Measurements from ENCODE around the gene PTGES2.

Gene PTGES2

DNA sequence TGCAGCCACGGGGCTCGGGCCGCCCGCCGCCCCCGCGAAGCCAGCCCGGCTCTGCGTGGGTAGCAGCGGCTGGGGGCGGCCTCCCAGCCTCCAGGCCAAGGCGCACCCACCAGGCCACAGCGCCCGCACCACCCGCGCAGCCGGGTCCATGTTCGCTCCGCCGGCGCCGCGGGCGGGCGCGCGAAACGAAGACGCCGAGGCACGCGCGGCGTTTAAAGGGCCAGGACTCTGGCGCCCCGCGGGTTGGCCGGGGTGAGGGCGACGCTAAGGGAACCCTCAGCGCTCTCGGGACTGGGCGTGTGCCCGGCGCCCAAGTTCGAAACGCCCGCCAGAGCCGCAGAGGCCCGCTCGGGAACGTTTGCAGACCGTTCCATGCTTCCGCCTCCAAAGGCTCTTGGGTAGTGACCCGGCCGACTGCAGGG, at the start of gene PTGES2:
TSS of gene PTGES2 (minus strand) at position 162 of the 422 bp plus-strand sequence. CDS start at position 150, 12 bp downstream.
- DNase-seq, result peak; percentile 94

DNA sequence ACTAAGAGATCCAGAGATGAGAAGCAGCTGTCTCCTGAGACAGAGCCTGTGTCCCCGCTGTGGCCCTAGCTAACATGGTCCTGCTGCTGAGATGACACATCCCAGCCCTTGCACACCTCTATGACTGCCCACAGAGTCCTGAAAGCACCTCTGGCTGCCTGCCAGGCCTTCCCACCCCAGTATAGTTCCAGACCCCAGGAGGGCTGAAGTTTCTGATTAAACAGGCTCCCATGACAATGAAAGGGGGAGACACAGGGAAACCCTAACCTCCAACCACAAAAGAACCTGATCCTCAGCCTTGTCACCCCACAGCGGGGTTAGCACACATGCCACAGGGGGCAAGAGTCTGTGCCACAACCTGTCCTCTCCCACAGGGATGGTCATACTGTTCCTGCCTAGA, 48.2 kb upstream of the PTGES2 start:
- no peak for DNase-seq

DNA sequence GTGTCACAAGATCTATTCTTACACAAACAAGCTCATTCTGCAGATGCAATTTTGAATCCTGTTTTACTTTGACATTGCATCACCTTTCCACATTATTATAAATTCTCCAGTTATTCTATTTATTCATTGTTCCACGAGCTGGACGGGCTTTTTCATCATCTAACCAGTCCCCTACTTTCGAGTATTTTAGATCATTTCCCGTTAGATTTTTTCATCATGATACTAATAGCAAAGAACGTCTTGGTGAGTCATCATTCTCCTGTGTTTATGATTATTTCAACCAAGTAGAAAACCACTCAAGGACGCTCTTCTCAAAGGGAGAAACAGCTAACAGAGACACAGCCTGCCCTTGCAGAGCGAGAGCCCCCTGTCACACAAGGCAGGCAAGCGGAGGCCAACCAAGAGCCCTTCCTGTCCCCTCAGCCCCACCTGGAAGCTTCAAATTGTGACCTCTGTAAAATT, 47.6 kb upstream of the PTGES2 start:
- no peak for DNase-seq

DNA sequence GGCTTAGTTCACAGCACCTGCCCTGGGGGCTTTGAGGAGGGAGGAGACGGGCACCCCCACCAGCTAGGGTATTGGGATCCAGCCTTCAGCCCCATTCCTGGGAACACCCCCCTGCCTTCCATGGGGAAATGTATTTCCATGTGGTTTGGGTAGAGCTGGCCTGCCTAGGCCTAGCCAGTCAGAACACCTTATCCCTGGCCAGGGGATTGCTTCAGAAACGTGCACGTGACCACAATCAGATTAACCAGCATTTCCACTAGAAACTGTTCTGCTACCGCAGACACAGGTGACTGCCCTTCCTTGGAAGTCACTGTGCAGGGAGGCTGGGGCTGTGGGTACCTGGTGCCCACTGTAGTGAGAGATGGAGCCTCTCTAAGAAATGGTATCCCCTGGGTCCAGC, 46.5 kb upstream of the PTGES2 start:
- DNase-seq, result no peak

DNA sequence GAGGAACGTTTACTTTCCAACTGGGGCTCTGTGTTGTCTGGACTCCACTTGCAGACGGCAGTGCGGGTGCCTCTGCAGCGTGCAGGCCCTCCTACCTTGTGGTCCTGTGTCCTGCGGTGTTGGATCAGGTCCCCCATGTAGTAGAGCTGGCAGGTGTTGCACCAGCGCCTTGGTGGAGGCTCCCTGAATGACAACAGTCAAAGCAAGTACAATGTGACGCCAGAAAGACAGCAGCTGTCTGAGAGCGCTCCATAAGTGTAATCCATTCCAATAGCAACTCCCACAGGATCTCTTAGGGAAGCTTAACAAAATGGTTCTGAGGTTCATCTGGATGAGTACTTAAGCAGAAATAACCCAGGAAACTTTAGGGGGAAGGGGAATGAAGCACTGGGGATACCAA, 42.4 kb upstream of the PTGES2 start:
- DNase-seq, result no peak

DNA sequence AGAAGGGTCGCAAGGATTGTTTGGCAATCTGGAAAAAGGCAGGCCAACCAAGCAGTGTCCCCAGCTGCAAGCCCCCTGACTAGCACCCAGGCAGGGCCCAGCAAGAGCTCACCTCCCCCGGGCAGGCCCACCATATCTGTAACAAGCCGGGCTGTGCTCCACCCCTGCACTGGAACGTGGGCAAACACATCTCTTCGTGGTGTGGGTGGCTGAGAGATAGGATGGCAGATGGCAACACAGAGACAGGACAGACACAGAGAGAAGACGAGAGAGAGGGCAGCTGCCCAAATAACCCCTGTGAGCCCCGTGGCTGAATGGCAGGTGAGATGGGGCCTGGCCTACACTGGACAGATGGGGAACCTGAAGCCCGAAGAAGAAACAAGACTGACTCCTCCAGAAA, 42.0 kb upstream of the PTGES2 start:
- no peak for DNase-seq

DNA sequence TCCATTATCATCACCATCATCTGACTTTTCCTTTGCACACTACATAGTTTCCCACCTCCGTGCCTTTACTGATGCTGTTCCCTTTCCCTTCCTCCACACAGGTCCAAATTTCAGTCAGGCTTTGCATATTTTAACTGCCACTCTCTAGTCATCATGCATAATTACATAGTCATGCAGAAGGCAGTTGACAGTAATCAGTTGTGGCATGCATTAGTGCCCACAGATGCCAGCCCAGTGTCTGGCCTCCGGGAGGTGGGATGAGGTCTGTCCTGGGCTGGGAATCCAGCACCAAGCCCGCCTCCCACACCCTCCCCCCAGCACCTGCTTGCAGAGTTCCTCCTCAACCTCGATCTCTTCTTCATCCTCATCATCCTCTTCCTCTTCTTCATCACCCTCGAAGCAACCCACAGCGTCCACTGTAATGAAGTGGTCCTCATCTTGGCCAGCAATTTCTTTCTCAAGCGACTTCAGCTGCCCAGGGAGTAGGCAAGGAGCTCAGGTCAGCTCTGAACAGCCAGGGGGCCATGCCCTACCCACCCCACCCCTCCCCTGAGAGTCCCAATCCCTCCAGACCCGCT, 41.3 kb upstream of the PTGES2 start:
- DNase-seq, result no peak

DNA sequence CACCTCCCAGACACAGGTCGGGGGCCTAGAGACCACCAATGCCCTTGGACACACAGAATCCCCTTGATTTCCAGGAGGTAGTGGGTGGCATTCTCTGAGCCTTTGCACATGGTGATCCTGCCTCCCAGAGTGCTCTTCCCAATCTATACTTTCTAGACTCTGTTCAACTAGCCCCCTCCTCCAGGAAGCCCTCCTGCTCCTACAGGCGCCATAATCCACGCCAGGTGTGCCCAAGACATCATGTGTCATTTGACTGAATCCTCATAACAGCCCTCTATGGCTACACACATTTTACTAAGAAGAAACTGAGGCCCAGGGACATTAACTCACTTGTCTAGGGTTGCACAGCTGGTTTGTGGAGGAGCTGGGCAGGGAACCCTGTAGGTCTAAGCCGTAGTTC, 39.7 kb upstream of the PTGES2 start:
- no peak for DNase-seq

DNA sequence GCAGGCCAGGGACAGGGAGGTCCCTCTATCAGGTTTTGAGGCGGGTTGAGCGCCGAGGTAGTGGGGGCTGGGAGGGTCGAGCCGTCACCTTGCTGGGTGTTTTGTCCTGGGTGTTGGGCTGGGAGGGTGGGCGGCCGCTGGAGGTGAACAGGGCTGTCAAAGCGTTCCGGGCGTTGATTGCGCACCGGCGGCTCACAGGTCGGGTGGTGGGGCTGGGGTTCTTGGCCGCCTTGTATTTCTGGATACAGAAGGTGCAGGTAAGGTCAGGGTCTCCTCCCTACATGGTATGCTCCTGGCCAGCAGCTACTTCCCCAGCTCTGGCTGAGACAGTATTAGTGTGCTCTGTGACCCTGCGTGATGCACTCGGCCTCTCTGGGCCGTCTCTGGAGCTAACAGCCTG, 38.6 kb upstream of the PTGES2 start:
- no peak for DNase-seq

DNA sequence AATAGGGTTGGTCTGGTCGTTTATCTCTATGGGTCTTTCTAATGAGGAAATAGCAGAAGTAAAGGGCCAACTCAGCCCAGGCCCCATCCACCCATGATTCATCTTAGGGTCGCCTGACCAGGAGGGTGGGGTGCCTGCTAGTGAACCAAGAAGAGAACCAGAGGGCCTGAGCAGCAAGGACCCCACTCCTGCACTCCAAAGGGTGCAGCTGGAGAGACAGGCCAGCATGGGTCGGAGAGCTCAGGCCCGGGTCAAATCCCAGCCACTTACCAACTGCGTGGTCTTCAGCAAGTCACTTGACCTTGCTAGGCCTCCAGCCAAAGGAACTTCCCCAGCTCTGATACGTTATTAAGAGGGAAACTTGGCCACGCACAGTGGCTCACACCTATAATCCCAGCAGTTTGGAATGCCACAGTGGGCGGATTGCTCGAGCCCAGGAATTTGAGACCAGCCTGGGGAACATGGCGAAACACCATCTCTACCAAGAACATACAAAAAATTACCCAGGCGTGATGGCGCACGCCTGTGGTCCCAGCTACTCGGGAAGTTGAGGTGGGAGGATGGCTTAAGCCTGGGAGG, 36.9 kb upstream of the PTGES2 start:
- no peak for DNase-seq

DNA sequence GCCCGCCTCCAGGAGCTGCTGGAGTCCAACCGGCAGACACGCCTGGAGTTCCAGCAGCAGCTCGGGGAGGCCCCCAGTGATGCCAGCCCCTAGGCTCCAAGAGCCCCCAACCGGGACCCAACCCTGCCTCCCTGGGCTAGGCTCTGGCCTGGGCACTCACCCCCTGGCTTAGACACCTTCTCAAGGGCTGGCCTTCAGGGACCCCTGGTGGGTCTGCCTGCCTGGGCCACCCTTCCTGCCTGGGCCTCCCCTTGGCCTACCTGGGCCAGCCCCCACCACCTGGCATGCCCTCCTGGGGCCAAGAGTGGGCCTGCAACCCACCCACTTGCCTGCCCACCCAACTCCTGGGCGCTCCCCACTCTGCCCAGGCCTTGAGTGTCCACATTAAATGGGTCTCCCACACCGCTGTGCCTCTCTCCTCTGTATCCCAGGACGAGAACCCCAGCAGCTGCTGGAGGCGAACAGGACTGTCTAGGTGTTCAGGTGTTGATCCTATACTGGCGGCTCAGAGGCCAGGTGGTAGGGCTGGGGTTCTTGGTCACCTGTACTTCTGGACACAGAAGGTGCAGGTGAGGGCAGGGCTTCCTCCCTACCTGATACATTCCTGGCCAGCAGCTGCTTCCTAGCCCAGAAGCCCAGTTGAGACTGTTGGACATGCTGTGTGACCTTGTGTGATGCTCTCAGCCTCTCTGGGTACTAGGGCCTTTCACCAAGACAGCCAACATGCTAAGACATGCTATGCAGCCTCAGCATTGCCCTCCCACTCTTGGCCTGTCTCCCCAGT, 36.2 kb upstream of the PTGES2 start:
- DNase-seq, result no peak

DNA sequence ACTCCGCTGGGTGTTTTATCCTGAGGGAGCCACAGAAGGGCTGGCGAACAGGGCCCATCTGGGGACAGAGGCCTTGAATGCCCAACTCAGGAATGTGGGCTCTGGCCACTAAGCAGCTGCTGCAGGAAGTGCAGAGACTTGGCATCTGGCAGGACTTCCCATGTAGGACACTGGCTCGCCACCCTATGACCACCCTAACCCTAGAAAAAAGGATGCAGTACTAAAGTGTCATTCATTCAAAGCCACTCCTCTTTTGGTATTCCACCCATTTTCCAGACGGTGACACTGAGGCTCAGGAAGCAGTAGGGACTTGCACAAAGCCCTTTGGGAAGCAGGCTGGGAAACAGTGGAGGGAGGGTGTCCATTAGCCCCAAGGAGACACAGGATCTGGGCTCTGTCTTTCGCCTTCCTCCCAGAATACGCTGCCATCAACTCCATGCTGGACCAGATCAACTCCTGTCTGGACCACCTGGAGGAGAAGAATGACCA, 35.5 kb upstream of the PTGES2 start:
- DNase-seq, result no peak

DNA sequence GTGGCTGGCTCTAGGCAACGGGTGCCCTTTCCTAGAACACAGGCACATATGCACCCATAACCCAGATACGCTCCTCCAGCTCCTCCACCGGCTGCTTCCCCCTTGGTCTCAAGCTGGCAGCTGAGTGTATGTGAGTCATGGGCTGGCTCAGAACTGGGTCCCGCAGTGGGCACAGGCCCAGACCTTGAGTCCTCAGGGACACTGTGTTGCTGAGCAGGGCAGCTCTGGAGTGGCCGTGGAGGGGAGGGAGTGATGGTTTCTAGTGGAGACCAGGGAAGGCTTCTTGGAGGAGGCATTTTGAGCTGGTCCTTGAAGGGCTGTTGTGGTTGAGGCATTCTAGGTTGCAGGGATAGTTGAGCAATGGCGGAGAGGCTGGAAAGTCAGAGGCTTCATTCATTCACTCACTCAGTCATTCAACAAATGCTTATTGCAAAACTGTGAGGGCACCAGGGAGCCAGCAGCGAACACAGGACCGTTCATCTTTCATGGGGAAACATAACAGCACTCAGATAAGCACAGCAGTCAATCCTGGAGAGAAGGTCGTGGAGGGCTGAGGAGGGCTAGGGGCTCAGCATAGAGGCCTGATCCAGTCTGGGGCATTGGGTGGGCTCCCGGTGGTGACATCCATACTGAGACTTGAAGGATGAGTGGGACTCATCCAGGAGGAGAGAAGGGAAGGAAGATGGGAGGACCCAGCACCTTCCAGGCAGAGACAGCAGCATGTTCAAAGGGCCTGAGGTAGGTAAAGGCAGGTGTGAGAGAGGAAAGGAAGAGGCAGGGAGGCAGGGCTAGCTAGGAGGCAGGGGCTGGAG, 34.9 kb upstream of the PTGES2 start:
- DNase-seq, result no peak

DNA sequence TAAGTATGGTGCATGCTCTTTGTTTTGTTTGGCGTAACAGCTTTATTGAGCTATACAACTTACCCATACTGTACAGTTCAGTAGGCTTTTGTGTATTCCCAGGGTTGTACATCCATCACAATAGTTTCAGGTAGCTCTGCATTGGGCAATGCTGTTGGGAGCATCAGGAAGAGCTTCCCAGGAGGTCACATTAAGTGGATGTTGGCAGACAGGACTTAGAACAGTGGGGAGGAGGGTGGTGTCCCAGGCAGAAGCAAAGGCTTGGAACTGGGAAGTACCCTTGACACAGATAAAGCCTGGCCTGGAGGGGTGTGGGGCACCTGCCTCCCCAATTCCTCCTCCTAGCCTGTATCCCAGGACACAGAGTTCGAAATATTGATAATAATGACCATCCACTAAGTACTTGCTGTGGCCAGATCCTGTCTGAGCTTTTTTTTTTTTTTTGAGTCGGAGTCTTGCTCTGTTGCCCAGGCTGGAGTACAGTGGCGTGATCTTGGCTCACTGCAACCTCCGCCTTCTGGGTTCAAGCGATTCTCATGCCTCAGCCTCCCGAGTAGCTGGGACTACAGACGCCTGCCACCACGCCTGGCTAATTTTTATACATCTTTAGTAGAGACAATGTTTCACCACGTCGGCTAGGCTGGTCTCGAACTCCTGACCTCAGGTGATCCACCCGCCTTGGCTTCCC, 33.8 kb upstream of the PTGES2 start:
- DNase-seq, result no peak

DNA sequence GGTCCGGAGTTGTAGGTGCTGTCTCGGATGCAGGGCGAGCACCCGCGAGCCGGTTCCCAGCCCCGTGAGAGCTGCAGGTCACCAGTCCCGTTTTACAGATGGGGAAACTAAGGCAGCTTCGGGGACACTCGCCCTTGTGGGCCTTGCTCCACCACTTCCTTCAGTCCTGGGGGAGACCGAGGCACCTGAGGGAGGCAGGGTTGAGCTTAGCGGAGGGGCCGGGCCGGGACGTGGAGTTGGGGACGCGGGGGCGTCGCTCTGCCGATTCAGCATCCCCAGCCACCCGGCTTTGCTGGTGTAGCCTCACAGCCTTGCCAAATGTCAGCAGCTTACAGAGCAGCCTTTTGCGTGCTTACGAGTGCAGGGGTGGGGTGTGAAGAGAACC, 33.1 kb upstream of the PTGES2 start:
- peak; percentile 81 for DNase-seq

DNA sequence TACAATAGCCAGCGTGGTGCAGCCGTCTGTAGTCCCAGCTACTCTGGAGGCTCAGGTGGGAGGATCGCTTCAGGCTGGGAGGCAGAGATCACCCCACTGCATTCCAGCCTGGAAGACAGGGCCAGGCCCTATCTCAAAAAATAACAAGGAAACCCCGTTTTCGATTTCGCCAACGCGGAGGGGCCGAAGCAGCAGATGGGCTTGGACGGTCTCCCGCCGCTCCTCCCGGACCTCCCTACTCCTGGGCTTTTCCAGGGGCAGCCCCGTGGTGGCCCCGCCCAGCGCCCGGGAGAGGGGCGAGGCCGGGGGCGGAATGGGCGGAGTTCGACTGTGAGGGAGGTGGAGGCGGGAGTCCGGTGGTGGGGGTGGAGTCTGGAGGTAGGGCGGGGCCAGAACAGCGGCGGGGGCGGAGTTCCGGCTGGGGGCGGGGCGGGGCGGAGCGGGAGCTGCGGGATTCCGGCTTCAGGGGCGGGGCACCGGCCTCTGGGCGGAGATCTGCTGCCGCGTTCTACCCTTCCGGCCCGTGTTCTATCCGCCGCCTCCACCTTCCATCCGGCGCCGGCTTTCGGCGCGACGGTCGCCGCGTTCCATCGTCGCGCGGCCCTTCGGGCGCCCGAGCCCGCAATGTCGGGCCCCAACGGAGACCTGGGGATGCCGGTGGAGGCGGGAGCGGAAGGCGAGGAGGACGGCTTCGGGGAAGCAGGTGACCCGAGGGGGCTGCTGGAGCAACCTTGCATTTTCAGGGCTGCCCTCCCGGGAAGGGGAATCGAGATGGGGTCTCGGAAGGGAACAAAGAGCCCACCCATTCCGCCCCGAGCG, 32.5 kb upstream of the PTGES2 start, which contains the start of gene BBLN:
TSS of gene BBLN (plus strand) at position 482 of the 819 bp plus-strand sequence. CDS start at position 625, 143 bp downstream.
- DNase-seq, result peak; percentile 97

DNA sequence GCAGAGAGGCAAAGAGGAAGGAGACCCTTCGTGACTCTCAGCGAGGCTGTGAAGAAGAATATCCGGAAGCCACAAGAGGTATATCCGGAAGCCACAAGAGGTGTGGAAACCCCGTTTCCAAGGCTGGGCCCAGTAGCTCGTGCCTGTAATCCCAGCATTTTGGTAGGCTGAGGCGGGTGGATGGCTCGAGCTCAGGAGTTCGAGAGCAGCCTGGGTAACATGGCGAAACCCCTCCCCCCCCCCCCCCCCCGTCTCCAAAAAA, 31.9 kb upstream of the PTGES2 start:
- DNase-seq, result peak; percentile 80

DNA sequence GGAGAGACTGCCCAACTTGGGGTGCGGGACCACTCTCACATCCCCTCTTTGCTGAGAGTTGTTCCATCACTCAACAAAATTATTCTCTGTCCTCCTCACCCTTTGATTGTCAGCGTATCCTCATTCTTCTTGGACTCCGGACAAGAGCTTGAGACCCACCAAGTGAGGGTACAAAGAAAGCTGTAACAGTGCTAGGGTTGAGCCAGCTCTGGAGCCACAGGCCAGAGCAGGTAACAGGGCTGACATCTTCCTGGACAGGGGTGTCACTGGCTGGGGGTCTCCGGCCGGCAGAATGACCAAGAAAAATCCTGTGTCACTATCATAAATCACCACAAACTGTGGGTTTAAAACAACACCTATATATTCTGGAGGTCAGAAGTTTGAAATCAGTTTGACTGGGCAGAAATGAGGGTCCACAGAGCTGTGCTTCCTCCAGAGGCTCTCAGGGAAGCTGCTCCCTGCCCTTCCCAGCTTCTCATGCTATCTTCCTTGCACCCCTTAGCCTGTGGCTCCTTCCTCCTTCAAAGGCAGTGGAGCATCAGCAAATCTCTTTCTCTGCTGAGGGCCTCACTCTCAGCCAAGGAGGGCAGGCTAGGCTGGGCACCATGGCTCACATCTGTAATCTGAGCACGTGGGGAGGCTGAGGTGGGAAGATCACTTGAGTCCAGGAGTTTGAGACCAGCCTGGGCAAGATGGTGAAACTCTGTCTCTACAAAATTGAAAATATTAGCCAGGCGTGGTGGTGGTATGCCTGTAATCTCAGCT, 28.4 kb upstream of the PTGES2 start:
- DNase-seq, result peak; percentile 57

DNA sequence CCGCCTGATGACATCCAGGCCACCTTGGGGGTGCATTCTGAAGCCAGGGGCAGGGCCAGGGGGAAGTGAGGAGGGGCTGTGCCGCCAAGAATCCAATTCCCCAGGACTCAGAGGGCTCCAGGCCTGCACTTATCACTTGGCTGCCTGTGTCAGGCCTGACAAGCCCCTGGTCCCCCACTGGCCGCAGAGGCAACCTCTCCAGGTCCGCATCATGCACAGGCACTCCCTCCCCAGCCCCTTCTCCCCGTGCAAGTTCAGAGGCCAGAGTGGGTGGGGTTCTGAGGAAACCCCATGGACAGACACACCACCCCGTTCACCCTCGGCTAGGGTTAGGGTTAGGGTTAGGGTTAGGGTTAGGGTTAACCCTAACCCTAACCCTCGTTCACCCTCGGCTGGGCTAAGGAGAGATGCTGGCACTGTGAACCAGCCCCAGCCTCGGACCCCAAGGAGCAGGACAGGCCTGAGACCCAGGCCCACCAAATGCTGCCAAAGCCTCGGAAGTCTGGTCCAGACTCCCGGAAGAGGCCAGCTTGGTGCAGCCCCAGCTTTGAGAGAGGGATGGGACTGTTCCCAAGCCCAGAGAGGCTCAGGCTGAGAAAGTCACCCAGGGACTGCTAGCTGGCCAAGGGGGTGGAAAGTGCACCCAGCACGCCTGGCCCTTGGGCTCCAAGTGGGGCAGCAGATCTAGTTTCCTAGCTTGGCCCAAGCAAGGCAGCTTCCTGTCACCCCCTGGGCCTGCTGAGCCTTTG, 26.6 kb upstream of the PTGES2 start:
- DNase-seq, result peak; percentile 53

All from activated effector memory CD4-positive, alpha-beta T cell treated with anti-CD3 and anti-CD28 coated beads, Interleukin-2, amount 50 U/mL, for 16 hours (primary cell).